GM18526 (cell line): ENCODE results near the gene MAP4K4.

Experiments used
- POLR2A ChIP-seq: IDR thresholded peaks from 3 replicates; pipeline ENCODE4 v1.6.1; 2011; ENCODE audit not compliant: insufficient read length; ENCODE audit errors: extremely low read depth

The MAP4K4 gene

DNA sequence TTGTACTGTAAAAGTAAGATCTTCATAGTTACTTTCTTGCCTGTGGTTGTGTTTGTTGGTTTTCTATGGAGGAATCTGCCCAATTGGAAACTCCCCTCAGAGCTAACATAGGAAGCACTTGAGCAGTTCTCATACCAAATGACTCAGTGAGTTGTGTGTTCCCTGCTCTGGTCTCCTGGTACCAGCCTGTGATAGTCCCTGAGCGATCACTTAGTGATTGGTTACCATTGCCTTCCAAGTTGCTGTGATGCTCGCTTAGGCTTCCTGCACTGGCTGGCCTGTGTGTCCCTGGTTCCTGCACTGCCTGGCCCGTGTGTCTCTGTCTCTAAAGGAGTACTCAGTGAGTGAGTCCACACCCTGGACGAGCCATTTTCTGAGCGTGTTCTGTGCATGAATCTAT, 133.0 kb downstream of the MAP4K4 start:
- no peak for TF ChIP-seq POLR2A

DNA sequence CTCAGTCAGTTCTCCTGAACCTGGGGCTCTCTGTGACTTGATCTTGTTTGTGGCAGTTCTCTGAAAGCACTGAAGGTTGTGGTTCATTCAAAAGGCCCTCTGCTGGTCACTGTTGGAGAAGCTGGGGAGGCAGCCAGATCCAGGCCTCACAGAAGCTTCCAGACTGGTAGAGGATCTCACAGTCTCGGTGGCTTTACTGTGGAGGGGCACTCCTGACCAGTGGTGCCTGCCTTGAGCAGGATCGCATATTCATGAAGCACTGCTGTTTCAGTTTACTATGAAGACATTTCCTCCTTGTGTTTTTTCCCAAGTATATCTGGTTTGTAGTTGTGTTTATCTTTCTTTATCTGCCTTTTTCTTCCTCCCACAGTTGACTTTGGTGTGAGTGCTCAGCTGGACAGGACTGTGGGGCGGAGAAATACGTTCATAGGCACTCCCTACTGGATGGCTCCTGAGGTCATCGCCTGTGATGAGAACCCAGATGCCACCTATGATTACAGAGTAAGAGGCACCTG, 133.9 kb downstream of the MAP4K4 start:
- no peak for TF ChIP-seq POLR2A

DNA sequence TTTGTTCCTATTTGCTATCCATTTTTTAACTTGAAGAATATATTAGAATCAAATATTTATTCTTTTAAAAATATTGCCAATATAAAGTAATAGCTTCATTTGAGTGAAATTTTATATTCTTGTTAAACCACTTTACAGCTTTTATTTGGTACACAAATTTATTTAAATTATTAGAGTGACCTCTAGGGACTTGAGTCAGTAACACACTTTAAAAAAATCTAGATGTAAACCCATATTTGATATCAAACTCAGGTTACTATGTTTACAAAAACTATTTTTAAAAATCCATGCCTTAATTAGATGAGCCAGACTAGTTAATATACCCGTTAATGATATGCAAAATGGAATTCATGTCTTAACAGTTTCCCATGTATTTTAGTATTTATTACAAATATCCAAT, 134.6 kb downstream of the MAP4K4 start:
- no peak for TF ChIP-seq POLR2A

DNA sequence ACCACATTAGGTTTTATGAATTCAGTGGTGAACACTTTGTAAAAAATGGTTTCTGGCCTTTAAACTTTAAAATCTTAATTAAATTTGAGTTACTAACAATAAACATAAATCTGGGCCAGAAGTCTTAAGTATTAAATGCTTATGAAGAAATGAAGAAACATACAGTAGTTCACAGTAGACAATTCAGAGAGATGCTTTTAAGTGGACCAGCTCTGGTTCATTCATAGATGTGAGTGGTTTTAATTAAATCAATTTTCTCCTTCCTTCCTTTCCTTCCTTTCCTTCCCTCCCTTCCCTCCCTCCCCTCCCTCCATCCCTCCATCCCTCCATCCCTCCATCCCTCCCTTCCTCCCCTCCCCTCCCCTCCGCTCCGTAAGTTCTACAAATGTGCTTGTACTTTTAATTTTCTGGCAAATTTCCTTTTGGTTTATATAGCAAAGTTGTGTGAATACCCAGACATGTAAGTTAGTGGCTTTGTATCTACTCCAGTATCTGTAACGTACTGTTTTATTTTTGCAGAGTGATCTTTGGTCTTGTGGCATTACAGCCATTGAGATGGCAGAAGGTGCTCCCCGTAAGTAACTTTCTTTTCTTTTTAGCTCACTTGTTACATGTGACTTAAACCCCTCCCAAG, 136.5 kb downstream of the MAP4K4 start:
- no peak for TF ChIP-seq POLR2A

DNA sequence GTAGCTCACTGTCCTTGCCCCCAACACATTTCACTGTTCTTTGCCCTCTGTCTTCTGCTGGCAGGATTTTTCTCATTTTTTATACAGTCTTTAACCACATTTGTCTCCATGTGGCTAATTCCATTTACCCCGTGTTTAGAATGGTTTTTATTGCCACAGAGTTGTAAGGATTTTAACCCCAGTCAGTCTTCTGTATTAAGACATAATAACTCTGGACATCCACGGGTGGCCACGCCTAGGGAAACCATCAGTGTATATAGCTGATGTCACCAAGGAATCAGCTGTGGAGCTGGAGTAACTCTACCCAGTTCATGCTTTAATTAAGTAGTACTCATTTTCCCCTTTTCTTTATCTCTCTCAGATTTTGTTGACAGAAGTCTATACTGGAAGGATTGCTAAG, 139.8 kb downstream of the MAP4K4 start:
- TF ChIP-seq POLR2A, result no peak

DNA sequence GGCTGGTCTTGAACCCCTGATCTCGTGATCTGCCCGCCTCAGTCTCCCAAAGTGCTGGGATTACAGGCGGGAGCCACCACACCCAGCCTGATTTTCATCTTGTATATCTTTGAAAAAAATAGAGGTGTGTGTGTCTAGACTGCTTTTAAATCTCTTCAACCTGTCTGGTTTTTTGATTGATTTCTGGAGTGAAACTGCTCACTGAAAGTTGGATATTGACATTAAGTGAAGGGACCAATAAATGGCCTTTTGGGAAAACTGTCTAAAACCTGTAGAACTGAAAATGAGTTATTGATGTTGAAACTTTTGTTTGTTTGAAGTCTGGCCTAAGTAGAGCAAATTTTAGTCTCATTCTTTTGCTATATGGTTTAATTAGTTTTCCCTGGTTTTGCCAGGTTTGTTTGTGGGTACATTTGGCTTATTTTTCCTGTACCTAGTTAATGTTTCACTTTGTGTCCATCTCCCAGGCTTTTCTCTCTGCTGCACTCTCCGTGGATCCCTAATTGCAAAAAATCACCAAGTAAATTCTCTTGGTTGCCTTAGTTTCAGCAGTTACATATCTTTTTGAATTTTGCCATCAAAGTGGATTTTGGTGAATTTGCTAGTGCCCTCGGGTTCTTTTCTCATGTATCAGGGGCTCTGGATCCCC, 144.3 kb downstream of the MAP4K4 start:
- TF ChIP-seq POLR2A, result no peak

DNA sequence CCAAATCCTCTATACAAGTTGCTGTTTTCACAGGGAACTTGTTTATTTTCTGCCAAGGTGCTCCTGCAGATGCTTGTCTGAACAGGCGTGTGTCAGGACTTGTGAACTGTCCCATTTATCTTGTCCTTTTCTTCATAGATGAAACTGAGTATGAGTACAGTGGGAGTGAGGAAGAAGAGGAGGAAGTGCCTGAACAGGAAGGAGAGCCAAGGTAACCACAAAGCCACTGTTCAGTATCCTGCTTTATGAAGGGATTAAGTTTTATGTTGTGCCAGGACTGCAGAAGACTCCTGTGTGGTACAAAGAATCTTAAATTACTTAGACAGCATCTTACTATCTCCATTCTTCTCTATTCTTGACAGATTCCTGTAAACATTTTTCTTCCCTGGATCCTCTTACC, 145.0 kb downstream of the MAP4K4 start:
- TF ChIP-seq POLR2A, result no peak

DNA sequence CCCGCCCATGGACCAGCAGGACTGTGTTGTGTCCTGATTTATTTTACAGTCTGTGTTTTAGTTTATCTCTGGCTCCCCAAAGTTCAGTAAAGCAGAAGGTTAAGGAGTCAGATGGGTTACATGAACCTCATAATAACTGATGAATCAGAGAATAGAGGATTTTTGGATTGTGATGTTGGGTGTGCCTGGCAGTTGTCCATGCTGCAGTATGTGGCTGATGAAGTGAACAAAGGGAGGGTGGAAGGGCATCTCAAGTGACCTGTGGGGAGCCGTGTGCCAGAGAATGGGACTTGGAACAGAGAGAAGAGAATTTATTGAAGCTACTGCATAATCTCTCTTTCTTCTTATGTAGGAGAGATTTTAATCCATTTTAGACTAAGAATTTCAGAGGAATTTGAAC, 145.5 kb downstream of the MAP4K4 start:
- TF ChIP-seq POLR2A, result no peak

DNA sequence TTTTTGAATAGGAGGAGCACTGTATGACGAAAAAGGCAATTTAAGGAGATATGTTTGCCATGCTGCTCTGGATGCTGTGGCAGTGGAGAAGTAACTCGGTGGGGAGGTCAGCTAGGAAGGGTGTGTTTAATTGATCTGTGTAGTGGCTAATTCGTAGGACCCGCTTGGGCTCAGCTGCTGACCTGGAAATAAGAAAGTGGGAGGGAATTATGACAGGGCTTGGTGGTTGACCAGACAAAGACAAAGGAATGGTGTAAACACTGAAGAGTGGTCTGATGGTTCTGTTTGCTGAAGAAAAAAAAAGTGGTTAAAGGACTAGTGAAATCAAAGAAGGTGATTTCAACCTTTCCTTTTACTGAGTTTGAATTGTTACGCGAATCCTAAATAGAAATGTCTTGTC, 146.0 kb downstream of the MAP4K4 start:
- TF ChIP-seq POLR2A, result no peak

DNA sequence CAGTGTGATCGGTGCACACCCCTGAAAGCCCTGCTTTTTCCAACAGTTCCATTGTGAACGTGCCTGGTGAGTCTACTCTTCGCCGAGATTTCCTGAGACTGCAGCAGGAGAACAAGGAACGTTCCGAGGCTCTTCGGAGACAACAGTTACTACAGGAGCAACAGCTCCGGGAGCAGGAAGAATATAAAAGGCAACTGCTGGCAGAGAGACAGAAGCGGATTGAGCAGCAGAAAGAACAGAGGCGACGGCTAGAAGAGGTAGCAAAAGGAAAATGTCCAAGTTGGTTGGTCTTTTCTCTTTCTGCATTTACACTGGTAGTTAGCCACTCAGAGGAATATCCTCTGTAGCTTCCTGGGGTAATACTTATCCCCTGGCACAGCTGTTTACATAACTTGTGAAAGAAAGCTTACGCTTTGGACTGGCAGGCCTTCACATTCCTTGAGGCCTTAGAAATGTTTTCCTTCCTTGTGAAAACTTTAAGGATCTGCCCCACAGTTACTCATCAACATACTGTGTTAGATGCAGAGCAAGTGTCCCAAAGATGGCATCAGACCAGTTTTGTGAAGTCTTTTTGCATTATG, 146.6 kb downstream of the MAP4K4 start:
- no peak for TF ChIP-seq POLR2A

DNA sequence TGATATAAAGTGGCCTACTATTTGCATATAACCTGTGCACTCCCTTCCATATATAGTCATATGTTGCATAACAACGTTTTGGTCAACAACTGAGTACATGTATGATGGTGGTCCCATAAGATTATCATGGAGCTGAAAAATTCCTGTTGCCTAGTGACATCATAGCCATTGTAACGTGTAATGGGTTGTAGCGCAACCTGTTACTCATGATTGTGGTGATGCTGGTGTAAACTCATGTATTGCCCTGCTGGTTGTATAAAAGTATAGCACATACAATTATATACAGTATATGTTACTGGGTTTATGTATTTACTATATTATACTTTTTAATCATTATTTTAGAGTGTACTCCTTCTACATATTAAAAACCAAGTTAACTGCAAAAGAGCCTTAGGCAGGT, 149.5 kb downstream of the MAP4K4 start:
- TF ChIP-seq POLR2A, result no peak

DNA sequence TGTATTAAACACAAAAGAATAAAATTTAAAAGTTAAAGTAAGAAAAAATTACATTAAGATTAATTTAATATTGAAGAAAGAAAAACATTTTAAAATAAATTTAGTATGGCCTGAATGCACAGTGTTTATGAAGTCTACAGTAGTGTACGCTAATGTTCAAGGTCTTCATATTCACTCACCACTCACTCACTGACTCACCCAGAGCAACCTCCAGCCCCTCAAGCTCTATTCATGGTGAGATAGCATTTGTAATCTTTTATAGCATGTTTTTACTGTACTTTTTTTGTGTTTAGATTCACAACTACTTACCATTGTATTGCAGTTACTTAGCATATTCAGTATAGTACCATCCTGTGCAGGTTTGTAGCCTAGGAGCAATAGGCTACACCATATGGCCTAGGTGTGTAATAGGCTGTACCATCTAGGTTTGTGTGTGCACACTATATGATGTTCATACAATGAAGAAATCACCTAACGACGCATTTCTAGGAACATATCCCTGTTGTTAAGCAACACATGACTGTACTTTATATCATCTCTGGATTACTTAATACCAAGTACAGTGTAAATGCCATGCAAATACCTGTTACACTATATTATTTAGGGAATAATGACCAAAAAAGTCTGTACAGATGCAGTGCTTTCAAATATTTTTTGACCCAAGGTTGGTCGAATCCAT, 150.3 kb downstream of the MAP4K4 start:
- no peak for TF ChIP-seq POLR2A

DNA sequence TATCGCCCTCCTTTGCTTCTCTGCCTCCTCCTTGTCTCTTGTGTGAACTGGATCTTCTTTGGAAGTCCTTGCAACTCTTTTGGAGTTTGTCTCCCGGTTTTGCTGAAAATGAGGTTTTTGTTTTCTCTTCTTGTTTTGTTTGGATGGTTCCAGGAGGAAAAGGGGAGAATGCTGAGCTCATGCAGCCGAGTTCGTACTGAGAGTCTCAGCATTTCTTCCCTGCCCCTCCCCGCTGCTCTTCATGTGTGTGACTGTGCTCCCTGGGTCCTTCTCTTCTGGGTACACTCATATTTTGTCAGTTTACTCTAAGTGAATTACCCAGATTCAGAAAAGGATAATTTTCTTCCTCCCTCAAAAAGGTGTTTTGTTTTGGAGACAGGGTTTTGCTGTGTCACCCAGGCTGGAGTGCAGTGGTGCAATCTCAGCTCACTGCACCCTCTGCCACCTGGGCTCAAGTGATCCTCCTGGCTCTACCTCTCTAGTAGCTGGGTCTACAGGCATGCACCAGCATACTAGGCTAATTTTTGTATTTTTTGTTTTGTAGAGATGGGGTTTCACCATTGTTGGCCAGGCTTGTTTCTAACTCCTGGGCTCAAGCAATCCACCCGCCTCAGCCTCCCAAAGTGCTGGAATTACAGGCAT, 151.4 kb downstream of the MAP4K4 start:
- TF ChIP-seq POLR2A, result no peak

DNA sequence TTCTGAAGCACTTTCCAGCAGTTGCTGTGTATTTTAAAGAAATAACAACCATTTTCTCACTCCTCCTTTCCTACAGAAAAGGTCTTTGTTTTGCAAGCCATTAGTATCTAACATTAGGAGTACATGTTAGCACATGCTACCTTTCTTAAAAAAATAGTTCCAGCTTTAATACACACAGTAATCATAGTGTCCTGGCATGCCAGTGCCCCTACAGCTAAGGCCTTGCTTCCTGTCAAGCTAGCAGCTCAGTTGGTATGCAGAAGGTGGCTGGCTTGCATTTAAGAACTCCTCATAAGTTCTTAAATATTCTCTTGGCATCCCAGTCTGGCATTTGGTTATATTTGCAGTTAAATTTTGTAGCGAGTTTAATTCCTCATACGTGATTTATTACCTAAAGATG, 152.9 kb downstream of the MAP4K4 start:
- no peak for TF ChIP-seq POLR2A

DNA sequence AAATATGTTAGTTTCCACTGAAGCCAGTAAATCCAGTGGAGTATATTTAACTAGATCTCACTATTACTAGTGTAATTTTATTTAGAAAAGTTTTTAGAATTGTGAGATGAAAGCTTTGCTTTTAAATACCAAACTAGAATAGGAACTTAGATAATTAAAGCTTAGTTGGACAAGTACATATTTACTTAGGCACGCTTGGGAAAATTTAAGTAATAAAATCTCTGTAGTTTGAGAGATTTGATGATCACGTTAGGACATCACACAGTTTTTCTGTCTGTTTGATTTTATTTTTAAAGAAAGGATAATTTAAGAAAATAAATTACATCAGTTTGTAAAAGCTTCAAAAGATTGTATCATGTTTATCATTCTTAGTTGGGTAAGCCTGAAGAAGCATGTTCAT, 153.5 kb downstream of the MAP4K4 start:
- no peak for TF ChIP-seq POLR2A
